Gastrocnemius medialis (tissue), 4 donors: ENCODE data around the gene C11orf91.

Source experiments
- CTCF ChIP-seq, 5 experiments: fragments of 450-650 bp in 3 of 5; fragments of 200-600 bp in 2 of 5; sonication (generic) in 2 of 5; IDR thresholded peaks in 4 of 5; conservative IDR thresholded peaks in 1 of 5; 1 replicate in 4 of 5; 2 replicates in 1 of 5; pipeline ENCODE4 v1.5.1; 2016 to 2019; ENCODE audit warnings: antibody characterized with exemption in 5 of 5, mild to moderate bottlenecking in 3 of 5, moderate library complexity in 3 of 5
- POLR2A ChIP-seq, 2 donors: fragments of 450-650 bp; IDR thresholded peaks; one replicate each; pipeline ENCODE4 v1.6.1; 2017; ENCODE audit warnings: antibody characterized with exemption in 2 of 2, mild to moderate bottlenecking in 2 of 2, moderate library complexity in 2 of 2

GRCh38 chr11:33696411-33696810 is 4.2 kb downstream of the C11orf91 start:
- TF ChIP-seq CTCF (IDR thresholded peaks at IDR 0.05 in 4 of 5, conservative IDR thresholded peaks at IDR 0.05 in 1 of 5) (no peak), POLR2A (IDR thresholded peaks at IDR 0.05) (no peak)
